ENCODE measurements around the gene PHF1. TPM values are rescaled to one million over a fixed set of nuclear protein-coding genes. Genes with fewer than 3 reads are reported as not detected.

Gene PHF1
- total and polyA plus RNA-seq, 2 of the 4 experiments (the other 2 are of a cell fraction), result 9.0 to 47.2 TPM

DNA sequence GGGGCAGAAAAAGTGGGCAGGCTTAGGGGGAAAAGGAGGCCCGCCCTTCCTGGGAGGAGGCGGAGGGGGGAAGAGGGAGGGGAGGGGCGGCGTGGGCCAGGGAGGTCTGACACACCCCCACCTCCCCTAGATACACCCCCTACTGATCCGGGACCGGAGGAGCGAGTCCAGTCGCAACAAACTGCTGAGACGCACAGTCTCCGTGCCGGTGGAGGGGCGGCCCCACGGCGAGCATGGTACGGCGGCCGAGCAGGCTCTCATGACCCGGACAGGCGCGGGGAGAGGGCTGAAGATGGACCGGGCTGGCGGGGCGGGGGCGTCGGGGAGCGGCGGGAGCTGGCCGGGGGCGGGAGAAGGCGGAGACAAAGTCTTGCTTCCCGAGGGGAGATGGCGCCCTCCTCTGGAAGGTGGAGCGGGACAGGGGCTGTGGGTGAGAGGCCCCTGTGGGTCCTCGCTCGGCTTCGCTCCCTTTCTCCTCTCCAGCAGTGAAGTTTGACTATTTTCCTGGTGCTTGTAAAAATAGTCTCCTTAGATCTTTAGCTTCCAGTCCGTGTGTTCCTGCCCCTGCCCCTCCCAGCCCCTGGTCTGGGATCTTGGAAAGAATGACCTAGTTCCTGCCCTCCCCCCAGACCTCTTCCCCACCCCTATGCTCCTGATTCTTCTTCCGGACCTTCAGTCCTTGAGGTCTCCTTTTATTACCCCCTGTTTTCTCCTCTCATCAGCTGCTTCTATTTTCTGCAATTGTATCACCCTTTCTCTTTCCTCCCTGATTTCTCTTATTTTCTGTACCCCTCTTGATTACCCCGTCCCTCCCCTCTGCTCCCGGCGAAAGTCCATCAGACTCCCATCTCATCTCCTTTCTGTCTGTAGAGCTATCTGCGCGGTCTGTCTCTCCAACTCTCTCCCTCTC, 15.1 kb downstream of the PHF1 start:
- H3K36me3 ChIP-seq (ENCODE audit: control insufficient read depth, insufficient read depth, low read length), result peaks cover 17% of the 10 kb centered on the region
- dilution Hi-C loops (cut with HindIII; ENCODE audit: low sequenced_read_pairs, unreplicated experiment), result no loop called here
- H3K4me1 ChIP-seq (ENCODE audit: control insufficient read depth, insufficient read depth, low read length), result peaks cover 35% of the 10 kb centered on the region
- peak overlapping the region; percentile 56 for H3K4me3 ChIP-seq (ENCODE audit: insufficient read depth, low read depth, low read length)
- H3K4ac ChIP-seq (ENCODE audit: low read depth, low read length), result peak overlapping the region; percentile 92
- H3K9me1 ChIP-seq (ENCODE audit: insufficient read depth, low read length), result peaks cover 31% of the 10 kb centered on the region
- H4K20me1 ChIP-seq (ENCODE audit: insufficient read depth, low read length), result peaks cover 30% of the 10 kb centered on the region
- H3K27me3 ChIP-seq (ENCODE audit: control insufficient read depth, insufficient read depth, low read length), result no peaks in the 10 kb centered on the region
- H3K9ac ChIP-seq (ENCODE audit: low read depth, low read length), result peak overlapping the region; percentile 89
- H2AK9ac ChIP-seq (replicated peaks; ENCODE audit: low read depth, low read length, poor library complexity), result peak overlapping the region; percentile 99
- DNase-seq (peak; percentile 75), ATAC-seq (ENCODE audit: low read depth) (peak; percentile 73)
- in situ Hi-C loops (cut with MboI; ENCODE audit: low sequenced_read_pairs), result no loop called here
- H3K4me2 ChIP-seq (ENCODE audit: low read depth, low read length), result peak overlapping the region; percentile 86
- H3K18ac ChIP-seq (ENCODE audit: low read depth, low read length), result peak overlapping the region; percentile 48
- H2AK5ac ChIP-seq (ENCODE audit: low read depth, low read length), result 0 out of 2 replicates have a peak overlapping the region, but pooled peaks have one; percentile 35
- no peak overlapping the region for H2BK15ac ChIP-seq (ENCODE audit: low read depth, low read length)
- WGBS, 2 experiments (ENCODE audit: extremely low coverage in 2 of 2, insufficient read length in 1 of 2), result 2% methylated on average over 9 of the region's 43 CpGs; no CpG with 5 or more reads in 1 of the 2 experiments
- H3K27ac ChIP-seq (ENCODE audit: insufficient read depth, low read length), result peak overlapping the region; percentile 91
- H2BK5ac ChIP-seq (ENCODE audit: low read depth, low read length, poor library complexity, severe bottlenecking), result peak overlapping the region; percentile 93
- peaks cover 30 to 92% of the 10 kb centered on the region in 2 experiments for H3K79me1 ChIP-seq (ENCODE audit: low read depth in 1 of 2, low read length in 2 of 2)
- no peaks in the 10 kb centered on the region for H3K9me3 ChIP-seq (ENCODE audit: control insufficient read depth, insufficient read depth, low read length)
- peak overlapping the region; percentile 74 for H4K91ac ChIP-seq (ENCODE audit: insufficient read depth, low read depth, low read length)
- H3K56ac ChIP-seq (ENCODE audit: extremely low read depth, insufficient read depth, low read length), result peak overlapping the region; percentile 96
- H3K14ac ChIP-seq (replicated peaks; ENCODE audit: low read depth, low read length), result peak overlapping the region; percentile 85
- BruUV-seq (replicated peaks), result no TSS peak
- ChIA-PET CTCF (interaction anchor here (0.6 to 1.4 kb wide), 4 partner anchors 10 to 41 kb away, joined by 3 read pairs; no protein-coding TSS in a partner anchor), POLR2A (ENCODE audit: unreplicated experiment) (interaction anchor here (0.5 to 0.6 kb wide), 3 partner anchors 16 to 1312 kb away, joined by 3 to 19 read pairs (median 9); no protein-coding TSS in a partner anchor)
- H2AFZ ChIP-seq (replicated peaks; ENCODE audit: low read length, poor library complexity), result peak overlapping the region; percentile 92
- peak overlapping the region; percentile 94 to 99; a peak in 2 of 4 replicates for H4K8ac ChIP-seq (ENCODE audit: low read depth in 2 of 2, low read length in 2 of 2)
- peak overlapping the region; percentile 62 for H4K5ac ChIP-seq (ENCODE audit: low read depth, low read length)
- no peak overlapping the region for H2BK20ac ChIP-seq (ENCODE audit: low read depth, low read length)
- H3K23ac ChIP-seq (ENCODE audit: low read depth, low read length), result peak overlapping the region; percentile 85
- intact Hi-C loops (cut with micrococcal nuclease), result loop anchor here (1.0 kb wide), 1 partner anchor 35 kb away; the partner anchor contains the start of gene KIFC1
- H2BK120ac ChIP-seq (ENCODE audit: low read depth, low read length), result peak overlapping the region; percentile 81
- no peak for TF ChIP-seq RFX5 (IDR thresholded peaks at IDR 0.05; ENCODE audit: low read depth, low read length)
- TF ChIP-seq, protein P1, sequence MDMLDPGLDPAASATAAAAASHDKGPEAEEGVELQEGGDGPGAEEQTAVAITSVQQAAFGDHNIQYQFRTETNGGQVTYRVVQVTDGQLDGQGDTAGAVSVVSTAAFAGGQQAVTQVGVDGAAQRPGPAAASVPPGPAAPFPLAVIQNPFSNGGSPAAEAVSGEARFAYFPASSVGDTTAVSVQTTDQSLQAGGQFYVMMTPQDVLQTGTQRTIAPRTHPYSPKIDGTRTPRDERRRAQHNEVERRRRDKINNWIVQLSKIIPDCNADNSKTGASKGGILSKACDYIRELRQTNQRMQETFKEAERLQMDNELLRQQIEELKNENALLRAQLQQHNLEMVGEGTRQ (IDR thresholded peaks at IDR 0.05; ENCODE audit: low read depth, low read length), result no peak
- TF ChIP-seq, protein P2, sequence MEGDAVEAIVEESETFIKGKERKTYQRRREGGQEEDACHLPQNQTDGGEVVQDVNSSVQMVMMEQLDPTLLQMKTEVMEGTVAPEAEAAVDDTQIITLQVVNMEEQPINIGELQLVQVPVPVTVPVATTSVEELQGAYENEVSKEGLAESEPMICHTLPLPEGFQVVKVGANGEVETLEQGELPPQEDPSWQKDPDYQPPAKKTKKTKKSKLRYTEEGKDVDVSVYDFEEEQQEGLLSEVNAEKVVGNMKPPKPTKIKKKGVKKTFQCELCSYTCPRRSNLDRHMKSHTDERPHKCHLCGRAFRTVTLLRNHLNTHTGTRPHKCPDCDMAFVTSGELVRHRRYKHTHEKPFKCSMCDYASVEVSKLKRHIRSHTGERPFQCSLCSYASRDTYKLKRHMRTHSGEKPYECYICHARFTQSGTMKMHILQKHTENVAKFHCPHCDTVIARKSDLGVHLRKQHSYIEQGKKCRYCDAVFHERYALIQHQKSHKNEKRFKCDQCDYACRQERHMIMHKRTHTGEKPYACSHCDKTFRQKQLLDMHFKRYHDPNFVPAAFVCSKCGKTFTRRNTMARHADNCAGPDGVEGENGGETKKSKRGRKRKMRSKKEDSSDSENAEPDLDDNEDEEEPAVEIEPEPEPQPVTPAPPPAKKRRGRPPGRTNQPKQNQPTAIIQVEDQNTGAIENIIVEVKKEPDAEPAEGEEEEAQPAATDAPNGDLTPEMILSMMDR (conservative IDR thresholded peaks at IDR 0.05; ENCODE audit: low read depth, low read length), result peak; percentile 68
- TF ChIP-seq NFE2L2 (IDR thresholded peaks at IDR 0.05; ENCODE audit: low read depth, low read length), result no peak
- TF ChIP-seq MXI1 (IDR thresholded peaks at IDR 0.05; ENCODE audit: borderline replicate concordance, low read depth, low read length), result peak; percentile 28; the same call in 1 of the 2 replicates
- TF ChIP-seq, protein P3, sequence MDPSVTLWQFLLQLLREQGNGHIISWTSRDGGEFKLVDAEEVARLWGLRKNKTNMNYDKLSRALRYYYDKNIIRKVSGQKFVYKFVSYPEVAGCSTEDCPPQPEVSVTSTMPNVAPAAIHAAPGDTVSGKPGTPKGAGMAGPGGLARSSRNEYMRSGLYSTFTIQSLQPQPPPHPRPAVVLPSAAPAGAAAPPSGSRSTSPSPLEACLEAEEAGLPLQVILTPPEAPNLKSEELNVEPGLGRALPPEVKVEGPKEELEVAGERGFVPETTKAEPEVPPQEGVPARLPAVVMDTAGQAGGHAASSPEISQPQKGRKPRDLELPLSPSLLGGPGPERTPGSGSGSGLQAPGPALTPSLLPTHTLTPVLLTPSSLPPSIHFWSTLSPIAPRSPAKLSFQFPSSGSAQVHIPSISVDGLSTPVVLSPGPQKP (IDR thresholded peaks at IDR 0.05; ENCODE audit: borderline replicate concordance, low read depth, low read length), result no peak
- TF ChIP-seq SMC3 (IDR thresholded peaks at IDR 0.05; ENCODE audit: low read depth, low read length), result peak; percentile 49
- no peak for TF ChIP-seq BHLHE40 (IDR thresholded peaks at IDR 0.05; ENCODE audit: low read depth, low read length)
- no peak for TF ChIP-seq FOS (IDR thresholded peaks at IDR 0.05; ENCODE audit: low read depth, low read length)
- no peak for TF ChIP-seq RCOR1 (IDR thresholded peaks at IDR 0.05; ENCODE audit: insufficient replicate concordance, low read length)
- no peak for TF ChIP-seq CHD1 (IDR thresholded peaks at IDR 0.05; ENCODE audit: low read depth, low read length)
- no peak for TF ChIP-seq MAFK (IDR thresholded peaks at IDR 0.05; ENCODE audit: low read depth, low read length)
